T-cell (primary cell): ENCODE results near the gene PRPF4. TPM values are rescaled to one million over a fixed set of nuclear protein-coding genes. Genes with fewer than 3 reads are reported as not detected.

Experiments
- ATAC-seq, 4 experiments: fragments of 200-7000 bp in 3 of 4; fragments of 150-1000 bp in 1 of 4; cut with Tn5 transposase; replicated peaks in 1 of 4; 1 replicate in 3 of 4; 2 replicates in 1 of 4; pipeline ENCODE4 v1.10.0; 2021; ENCODE audit warnings: moderate library complexity in 3 of 4, mild to moderate bottlenecking in 2 of 4, moderate number of reproducible peaks in 1 of 4
- CTCF ChIA-PET, 2 donors: fragments of 300-600 bp; sonication (Branson Sonifier 250); formaldehyde crosslinking; loops; one replicate each; lab custom pipeline; 2022; ENCODE audit warnings: antibody characterized with exemption in 2 of 2; lab: Charles Lee
- POLR2A ChIA-PET, 2 donors: fragments of 300-600 bp; sonication (Branson Sonifier 250); formaldehyde crosslinking; loops; one replicate each; lab custom pipeline; 2022; ENCODE audit warnings: antibody characterized with exemption in 2 of 2; lab: Charles Lee
- DNase-seq, 35 experiments: peaks; one replicate each; pipeline versions ENCODE4 v3.0.0 to v3.0.0-alpha.2; 2013 to 2023
- H3K27ac ChIP-seq: one replicate; pipeline ENCODE4 v1.5.1; 2013; ENCODE audit warnings: low read length
- H3K27me3 ChIP-seq, 2 experiments: replicated peaks in 1 of 2; 1 replicate in 1 of 2; 2 replicates in 1 of 2; pipeline versions ENCODE4 v1.6.1 to v1.7.0; 2013; ENCODE audit warnings: low read length in 1 of 2, mixed read lengths in 1 of 2; ENCODE audit not compliant: control insufficient read depth in 2 of 2, insufficient read depth in 2 of 2; ENCODE audit errors: extremely low read depth in 1 of 2
- H3K36me3 ChIP-seq, 2 donors: 1 replicate in 1 of 2; 2 replicates in 1 of 2; pipeline versions ENCODE4 v1.6.1 to v1.7.0; 2013; ENCODE audit warnings: low read length in 1 of 2; ENCODE audit not compliant: control insufficient read depth in 2 of 2, insufficient read depth in 1 of 2; ENCODE audit errors: extremely low read depth in 1 of 2
- H3K4me1 ChIP-seq, 2 experiments: 1 replicate in 1 of 2; 2 replicates in 1 of 2; pipeline versions ENCODE4 v1.6.1 to v1.7.0; 2013; ENCODE audit warnings: low read length in 2 of 2, mixed read lengths in 1 of 2; ENCODE audit not compliant: insufficient read depth in 2 of 2, control insufficient read depth in 1 of 2; ENCODE audit errors: extremely low read depth in 1 of 2
- H3K4me3 ChIP-seq, 2 donors: 1 replicate in 1 of 2; 2 replicates in 1 of 2; pipeline versions ENCODE4 v1.5.1 to v1.7.0; 2013; ENCODE audit warnings: mild to moderate bottlenecking in 2 of 2, low read length in 1 of 2, moderate library complexity in 1 of 2; ENCODE audit not compliant: control insufficient read depth in 1 of 2; ENCODE audit errors: extremely low read depth in 1 of 2
- H3K9me3 ChIP-seq: 2 replicates; pipeline ENCODE4 v1.7.0; 2013
- H3K27ac Mint-ChIP-seq, 2 donors: one replicate each; pipeline ENCODE4 v1.8.0; 2020 to 2021; ENCODE audit warnings: mild to moderate bottlenecking in 2 of 2, mixed read lengths in 2 of 2
- H3K27me3 Mint-ChIP-seq, 2 donors: one replicate each; pipeline ENCODE4 v1.8.0; 2021 to 2022; ENCODE audit warnings: mixed read lengths in 2 of 2
- H3K36me3 Mint-ChIP-seq: one replicate; pipeline ENCODE4 v1.8.0; 2021; ENCODE audit warnings: mixed read lengths
- H3K4me1 Mint-ChIP-seq, 3 donors: one replicate each; pipeline ENCODE4 v1.8.0; 2020 to 2022; ENCODE audit warnings: mixed read lengths in 3 of 3, mild to moderate bottlenecking in 1 of 3
- H3K4me3 Mint-ChIP-seq, 3 donors: one replicate each; pipeline ENCODE4 v1.8.0; 2020 to 2022; ENCODE audit warnings: mild to moderate bottlenecking in 3 of 3, mixed read lengths in 3 of 3, moderate library complexity in 3 of 3
- H3K9me3 Mint-ChIP-seq, 3 donors: one replicate each; pipeline ENCODE4 v1.8.0; 2020 to 2022; ENCODE audit warnings: mixed read lengths in 3 of 3
- WGBS: methylation state at CpG from one replicate; pipeline ENCODE4 v1.1.5; 2013; ENCODE audit warnings: missing lambda C conversion rate; ENCODE audit not compliant: insufficient coverage; 5-methylcytosine and 5-hydroxymethylcytosine counted together
- total RNA-seq, 35 experiments: library from RNA in 6 of 35; stranded (reverse) in 6 of 35; fragments of 120-200 nt in 1 of 35; gene quantifications; one replicate each; pipeline versions ENCODE4 v1.2.1 to v1.2.4 and lab custom pipeline; 2013 to 2026

Gene PRPF4
- total RNA-seq, 5 donors from 2014 or later (not counting 1 experiment from before 2014, with no cell fraction given): 16.6 to 24.4 (median 21.1) TPM

DNA sequence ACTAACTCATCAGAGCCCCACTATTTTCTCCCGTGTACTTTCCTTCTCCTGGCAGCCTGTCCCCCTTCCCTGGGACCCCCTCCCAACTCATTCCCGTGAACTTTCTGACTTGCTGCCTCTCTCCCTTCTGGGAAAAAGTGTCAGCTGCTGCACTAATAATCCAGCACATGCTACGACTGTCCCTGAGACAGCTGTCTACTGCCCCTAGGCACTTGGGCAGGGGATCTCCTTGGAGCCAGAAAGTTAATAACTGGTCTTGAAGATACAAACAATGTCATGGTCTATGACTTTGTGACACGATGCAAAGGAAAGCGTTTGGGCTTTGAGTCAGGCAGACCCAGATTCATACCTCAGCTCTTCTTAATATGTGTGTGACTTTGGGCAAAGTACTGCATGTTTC is 37.8 kb downstream of the PRPF4 start:
- CTCF ChIA-PET: interaction anchor here in 1 of 2 donors (0.7 kb wide), 1 partner anchor 86 kb away, joined by 4 read pairs; no protein-coding TSS in a partner anchor
- Mint-ChIP-seq H3K36me3 (no peaks in the 10 kb centered on the region), H3K9me3 (no peaks in the 10 kb centered on the region), H3K27ac (no peak overlapping the region), H3K27me3 (peaks cover 3 to 4% of the 10 kb centered on the region in 2 donors), H3K4me1 (no peaks in the 10 kb centered on the region), H3K4me3 (no peak overlapping the region)
- Histone ChIP-seq H3K27me3 (peaks cover 0 to 2% of the 10 kb centered on the region in 2 experiments), H3K9me3 (no peaks in the 10 kb centered on the region), H3K27ac (no peak overlapping the region), H3K4me1 (no peaks in the 10 kb centered on the region), H3K36me3 (no peaks in the 10 kb centered on the region), H3K4me3 (no peak overlapping the region)
- DNase-seq: no peak
- WGBS: 86% methylated on average over 1 of the region's 5 CpGs
- POLR2A ChIA-PET: no interaction called here
- no peak for ATAC-seq

DNA sequence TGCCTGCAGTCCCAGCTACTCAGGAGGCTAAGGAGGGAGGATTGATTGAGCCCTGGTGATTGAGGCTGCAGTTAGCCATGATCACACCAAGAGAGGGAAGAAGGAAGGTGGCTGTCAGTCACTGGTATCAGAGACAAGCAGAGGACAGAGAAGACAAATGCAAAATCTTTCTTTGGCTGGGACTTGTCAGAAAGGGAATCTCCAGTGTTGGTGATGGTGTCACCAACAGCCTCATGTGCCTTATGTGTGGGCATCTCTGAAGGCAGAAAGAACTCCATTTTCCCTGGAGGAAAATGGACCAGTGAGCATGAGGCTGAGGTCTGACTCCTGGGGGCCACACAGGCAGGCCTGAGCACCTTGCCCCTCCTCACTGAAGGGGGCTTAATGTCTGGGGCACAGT is 39.8 kb downstream of the PRPF4 start:
- Mint-ChIP-seq H3K27me3 (peaks cover 3 to 4% of the 10 kb centered on the region in 2 donors), H3K27ac (no peak overlapping the region), H3K36me3 (peaks cover 6% of the 10 kb centered on the region), H3K9me3 (no peaks in the 10 kb centered on the region), H3K4me1 (no peaks in the 10 kb centered on the region), H3K4me3 (no peak overlapping the region)
- ChIA-PET CTCF (no interaction called here), POLR2A (no interaction called here)
- Histone ChIP-seq H3K36me3 (no peaks in the 10 kb centered on the region), H3K27ac (no peak overlapping the region), H3K9me3 (no peaks in the 10 kb centered on the region), H3K27me3 (peaks cover 0 to 2% of the 10 kb centered on the region in 2 experiments), H3K4me1 (no peaks in the 10 kb centered on the region), H3K4me3 (no peak overlapping the region)
- DNase-seq (no peak), ATAC-seq (no peak)

DNA sequence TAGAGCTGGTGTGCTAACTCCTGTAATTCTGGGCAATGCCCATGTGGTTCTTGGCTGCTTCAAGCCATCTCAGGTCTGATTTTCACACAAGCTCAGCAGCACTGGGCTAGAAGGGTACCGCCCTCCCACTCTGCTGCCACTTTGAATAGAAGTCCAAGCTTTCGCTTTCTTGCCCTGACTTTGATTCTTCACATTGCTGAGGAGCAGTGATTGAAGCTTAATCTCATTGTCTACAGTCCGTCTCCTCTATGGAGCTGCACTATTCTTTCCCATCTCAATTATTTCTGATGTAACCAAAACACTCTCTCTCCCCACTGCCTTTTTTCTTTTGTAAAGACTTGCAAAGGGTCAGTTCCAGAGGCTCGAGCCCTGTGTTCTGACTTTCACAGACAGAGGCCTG is 40.6 kb downstream of the PRPF4 start:
- Mint-ChIP-seq H3K4me3 (no peak overlapping the region), H3K9me3 (no peaks in the 10 kb centered on the region), H3K4me1 (no peaks in the 10 kb centered on the region), H3K27me3 (peaks cover 3 to 4% of the 10 kb centered on the region in 2 donors), H3K36me3 (peaks cover 6% of the 10 kb centered on the region), H3K27ac (no peak overlapping the region)
- Histone ChIP-seq H3K27me3 (peaks cover 0 to 2% of the 10 kb centered on the region in 2 experiments), H3K36me3 (no peaks in the 10 kb centered on the region), H3K4me3 (no peak overlapping the region), H3K4me1 (no peaks in the 10 kb centered on the region), H3K9me3 (no peaks in the 10 kb centered on the region), H3K27ac (no peak overlapping the region)
- DNase-seq: no peak
- POLR2A ChIA-PET: no interaction called here
- 81% methylated on average over 3 of the region's 4 CpGs for WGBS
- CTCF ChIA-PET: no interaction called here
- ATAC-seq: no peak

DNA sequence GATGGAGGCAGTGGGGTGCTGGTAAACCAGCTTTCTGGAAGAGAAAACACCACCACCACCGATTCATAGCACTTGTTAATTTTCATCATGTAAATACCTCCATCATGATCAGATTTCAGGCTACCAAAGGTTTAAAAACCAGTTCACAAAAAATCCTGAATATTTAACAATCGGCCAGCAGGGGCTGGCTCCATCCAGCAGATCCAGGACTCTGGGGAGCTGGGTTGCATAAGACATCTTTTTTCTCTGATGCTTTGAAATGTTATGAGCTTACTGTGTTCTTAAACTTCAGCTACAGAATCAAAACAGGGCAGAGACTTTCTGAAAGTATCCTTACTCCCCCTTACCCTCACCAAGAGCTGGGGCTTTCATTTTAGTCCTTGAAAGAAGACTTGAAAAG is 42.3 kb downstream of the PRPF4 start:
- Histone ChIP-seq H3K4me1 (no peaks in the 10 kb centered on the region), H3K9me3 (no peaks in the 10 kb centered on the region), H3K36me3 (no peaks in the 10 kb centered on the region), H3K27ac (no peak overlapping the region), H3K27me3 (peaks cover 0 to 2% of the 10 kb centered on the region in 2 experiments), H3K4me3 (no peak overlapping the region)
- POLR2A ChIA-PET: no interaction called here
- Mint-ChIP-seq H3K9me3 (no peaks in the 10 kb centered on the region), H3K4me3 (no peak overlapping the region), H3K4me1 (no peaks in the 10 kb centered on the region), H3K36me3 (peaks cover 6% of the 10 kb centered on the region), H3K27ac (no peak overlapping the region), H3K27me3 (peaks cover 3 to 4% of the 10 kb centered on the region in 2 donors)
- WGBS: no CpG with 5 or more reads among the region's 2 CpGs
- CTCF ChIA-PET: no interaction called here
- DNase-seq (no peak), ATAC-seq (no peak)

DNA sequence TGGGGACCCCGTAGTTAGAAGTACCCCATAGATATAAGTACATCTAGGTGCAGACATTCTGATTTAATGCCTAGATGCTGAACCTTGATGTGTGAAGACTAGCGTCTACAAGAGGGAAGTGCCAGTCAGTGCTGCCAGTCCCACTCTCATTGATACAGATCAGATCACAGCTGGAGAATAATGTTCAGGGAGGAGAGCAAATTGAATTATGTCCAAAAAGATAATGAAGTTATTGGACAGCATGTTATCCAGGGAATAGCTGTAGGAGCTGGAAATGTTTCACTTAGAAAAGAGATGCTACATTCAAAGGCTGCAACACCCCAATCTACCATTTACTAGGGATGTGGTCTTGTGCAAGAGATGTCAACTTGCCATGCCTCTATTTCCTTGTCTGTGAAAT is 43.6 kb downstream of the PRPF4 start:
- H3K4me3 Mint-ChIP-seq: no peak overlapping the region
- peaks cover 6% of the 10 kb centered on the region for H3K36me3 Mint-ChIP-seq
- no peaks in the 10 kb centered on the region for H3K4me1 Mint-ChIP-seq
- H3K36me3 ChIP-seq: no peaks in the 10 kb centered on the region
- no CpG with 5 or more reads among the region's 2 CpGs for WGBS
- no peak overlapping the region for H3K4me3 ChIP-seq
- no peaks in the 10 kb centered on the region for H3K9me3 ChIP-seq
- peaks cover 3 to 4% of the 10 kb centered on the region in 2 donors for H3K27me3 Mint-ChIP-seq
- peaks cover 0 to 2% of the 10 kb centered on the region in 2 experiments for H3K27me3 ChIP-seq
- no peak overlapping the region for H3K27ac Mint-ChIP-seq
- H3K27ac ChIP-seq: no peak overlapping the region
- ATAC-seq (no peak), DNase-seq (no peak)
- H3K4me1 ChIP-seq: no peaks in the 10 kb centered on the region
- H3K9me3 Mint-ChIP-seq: no peaks in the 10 kb centered on the region
- ChIA-PET CTCF (interaction anchor here in 1 of 2 donors (0.6 to 1.0 kb wide), 2 partner anchors 29 to 275 kb away, joined by 3 to 4 read pairs; no protein-coding TSS in a partner anchor), POLR2A (interaction anchor here in 1 of 2 donors (0.5 to 0.9 kb wide), 2 partner anchors 9 to 107 kb away, joined by 3 to 7 read pairs; no protein-coding TSS in a partner anchor)

DNA sequence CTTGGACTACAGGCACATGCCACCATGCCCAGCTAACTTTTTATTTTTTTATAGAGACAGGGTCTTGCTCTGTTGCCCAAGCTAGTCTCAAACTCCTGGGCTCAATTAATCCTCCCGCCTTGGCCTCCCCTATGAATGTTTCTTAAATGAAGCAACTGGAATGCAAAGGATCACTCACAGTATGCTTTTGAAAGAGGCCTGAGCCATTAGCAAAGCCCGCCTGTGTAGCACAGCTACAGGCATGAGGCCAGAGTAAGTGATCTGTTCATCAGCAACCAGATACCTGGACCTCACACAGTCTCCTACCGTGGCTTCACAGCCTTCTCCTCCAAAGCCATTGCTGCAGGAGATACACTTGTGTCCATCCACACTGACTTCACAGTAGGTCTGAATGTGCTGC is 44.6 kb downstream of the PRPF4 start:
- Mint-ChIP-seq H3K4me1 (no peaks in the 10 kb centered on the region), H3K4me3 (no peak overlapping the region), H3K36me3 (peaks cover 6% of the 10 kb centered on the region), H3K9me3 (no peaks in the 10 kb centered on the region), H3K27me3 (peaks cover 1 to 4% of the 10 kb centered on the region in 2 donors), H3K27ac (no peak overlapping the region)
- CTCF ChIA-PET: no interaction called here
- Histone ChIP-seq H3K4me1 (no peaks in the 10 kb centered on the region), H3K27me3 (peaks cover 0 to 2% of the 10 kb centered on the region in 2 experiments), H3K36me3 (no peaks in the 10 kb centered on the region), H3K9me3 (no peaks in the 10 kb centered on the region), H3K27ac (no peak overlapping the region), H3K4me3 (no peak overlapping the region)
- DNase-seq (no peak), ATAC-seq (no peak)
- POLR2A ChIA-PET: no interaction called here
- WGBS: 100% methylated on average over 2 of the region's 3 CpGs

DNA sequence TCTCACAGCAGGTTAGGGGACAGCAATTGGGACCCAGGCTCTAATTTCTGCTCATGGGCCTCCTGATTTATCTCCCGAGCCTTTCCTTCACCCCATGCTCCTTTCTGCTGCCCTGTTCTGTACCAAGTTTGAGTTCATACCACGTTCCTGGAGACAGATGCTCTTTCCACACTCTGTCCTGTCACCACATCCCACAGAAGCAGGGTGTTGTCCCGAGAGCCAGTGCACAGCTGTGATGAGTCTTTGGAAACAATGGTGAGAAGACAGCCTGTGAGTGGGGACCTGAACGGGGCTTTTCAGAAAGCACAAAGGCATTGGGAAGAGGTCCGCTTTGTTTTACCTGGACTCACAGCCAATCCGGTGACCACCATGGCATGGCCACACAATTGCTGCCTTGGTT is 47.2 kb downstream of the PRPF4 start:
- Histone ChIP-seq H3K4me3 (no peak overlapping the region), H3K9me3 (no peaks in the 10 kb centered on the region), H3K27me3 (no peaks in the 10 kb centered on the region), H3K36me3 (no peaks in the 10 kb centered on the region), H3K4me1 (no peaks in the 10 kb centered on the region), H3K27ac (no peak overlapping the region)
- no peak for ATAC-seq
- no peaks in the 10 kb centered on the region for H3K27me3 Mint-ChIP-seq
- H3K36me3 Mint-ChIP-seq: peaks cover 6% of the 10 kb centered on the region
- WGBS: 96% methylated on average over 4 of the region's 6 CpGs
- no peak overlapping the region for H3K4me3 Mint-ChIP-seq
- CTCF ChIA-PET: no interaction called here
- DNase-seq: no peak
- no peak overlapping the region for H3K27ac Mint-ChIP-seq
- no peaks in the 10 kb centered on the region for H3K9me3 Mint-ChIP-seq
- H3K4me1 Mint-ChIP-seq: no peaks in the 10 kb centered on the region
- POLR2A ChIA-PET: no interaction called here
